HG02588 (cell line): ENCODE data around the gene PSMB11.
"Not testable (repeated sequence)": the region's sequence is repeated elsewhere in the genome, so short reads cannot be mapped to it uniquely, and the experiment has no call there.

ENCODE experiments used
- ATAC-seq: cut with Tn5 transposase; IDR thresholded peaks from one replicate; pipeline ENCODE4 v1.9.1; 2021; ENCODE audit warnings: mild to moderate bottlenecking, moderate library complexity; ENCODE audit not compliant: unreplicated experiment

Gene PSMB11

DNA sequence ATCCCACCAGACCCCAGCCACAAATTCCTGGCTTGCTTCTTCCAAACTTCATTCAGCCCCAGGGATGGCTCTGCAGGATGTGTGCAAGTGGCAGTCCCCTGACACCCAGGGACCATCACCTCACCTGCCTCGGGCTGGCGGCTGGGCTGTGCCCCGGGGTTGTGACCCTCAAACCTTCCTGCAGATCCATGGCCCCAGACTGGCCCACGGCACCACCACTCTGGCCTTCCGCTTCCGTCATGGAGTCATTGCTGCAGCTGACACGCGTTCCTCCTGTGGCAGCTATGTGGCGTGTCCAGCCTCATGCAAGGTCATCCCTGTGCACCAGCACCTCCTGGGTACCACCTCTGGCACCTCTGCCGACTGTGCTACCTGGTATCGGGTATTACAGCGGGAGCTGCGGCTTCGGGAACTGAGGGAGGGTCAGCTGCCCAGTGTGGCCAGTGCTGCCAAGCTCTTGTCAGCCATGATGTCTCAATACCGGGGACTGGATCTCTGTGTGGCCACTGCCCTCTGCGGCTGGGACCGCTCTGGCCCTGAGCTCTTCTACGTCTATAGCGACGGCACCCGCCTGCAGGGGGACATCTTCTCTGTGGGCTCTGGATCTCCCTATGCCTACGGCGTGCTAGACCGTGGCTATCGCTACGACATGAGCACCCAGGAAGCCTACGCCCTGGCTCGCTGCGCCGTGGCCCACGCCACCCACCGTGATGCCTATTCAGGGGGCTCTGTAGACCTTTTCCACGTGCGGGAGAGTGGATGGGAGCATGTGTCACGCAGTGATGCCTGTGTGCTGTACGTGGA lies at the start of gene PSMB11:
Gene PSMB11 (plus strand): TSS at position 51 of the 804 bp plus-strand sequence. CDS start 14 bp downstream, at position 65.
- ATAC-seq, result no peak

DNA sequence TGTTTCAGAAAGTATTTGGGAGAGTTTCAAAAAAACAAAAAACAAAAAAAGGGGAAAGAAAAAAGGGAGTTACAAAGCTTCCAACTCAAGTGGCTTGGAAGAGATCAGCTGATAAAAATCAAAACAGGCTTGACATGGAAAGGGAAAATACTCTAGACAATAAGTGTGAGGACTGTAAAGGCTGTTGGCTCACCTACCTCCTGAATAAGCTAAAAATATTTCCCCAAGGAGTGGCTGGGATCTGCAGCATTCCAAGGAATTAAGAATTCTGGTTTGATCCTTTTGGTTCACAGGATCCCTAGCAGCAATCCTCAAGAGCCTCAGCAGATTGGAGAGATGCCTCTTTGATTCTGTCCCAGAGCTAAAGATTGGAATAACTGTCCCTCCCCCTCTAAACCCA lies 48.5 kb upstream of the PSMB11 start:
- ATAC-seq, result no peak

DNA sequence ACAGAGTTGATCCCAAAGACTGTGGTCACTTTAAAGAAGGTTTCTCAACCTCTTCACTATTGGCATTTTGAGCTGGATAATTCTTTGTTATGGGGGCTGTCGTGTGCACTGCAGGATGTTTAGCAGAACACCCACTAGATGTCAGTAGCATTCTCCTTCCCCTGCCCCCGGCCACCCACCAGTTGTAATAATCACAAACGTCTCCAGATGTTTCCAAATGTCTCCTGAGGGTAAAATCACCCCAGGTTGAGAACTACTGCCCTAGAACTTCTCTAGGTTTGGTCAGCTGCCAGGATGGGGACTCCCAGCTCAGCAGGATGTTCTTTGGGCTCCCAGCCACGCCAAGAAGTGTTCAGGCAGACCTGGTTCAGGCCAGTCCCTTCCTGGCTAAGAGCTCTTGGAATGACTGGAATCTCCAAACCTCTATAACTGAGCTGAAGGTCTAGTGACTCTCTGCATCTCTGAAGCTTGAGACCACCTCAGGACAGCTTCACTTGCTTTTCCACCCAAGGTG lies 47.2 kb upstream of the PSMB11 start:
- no peak for ATAC-seq

DNA sequence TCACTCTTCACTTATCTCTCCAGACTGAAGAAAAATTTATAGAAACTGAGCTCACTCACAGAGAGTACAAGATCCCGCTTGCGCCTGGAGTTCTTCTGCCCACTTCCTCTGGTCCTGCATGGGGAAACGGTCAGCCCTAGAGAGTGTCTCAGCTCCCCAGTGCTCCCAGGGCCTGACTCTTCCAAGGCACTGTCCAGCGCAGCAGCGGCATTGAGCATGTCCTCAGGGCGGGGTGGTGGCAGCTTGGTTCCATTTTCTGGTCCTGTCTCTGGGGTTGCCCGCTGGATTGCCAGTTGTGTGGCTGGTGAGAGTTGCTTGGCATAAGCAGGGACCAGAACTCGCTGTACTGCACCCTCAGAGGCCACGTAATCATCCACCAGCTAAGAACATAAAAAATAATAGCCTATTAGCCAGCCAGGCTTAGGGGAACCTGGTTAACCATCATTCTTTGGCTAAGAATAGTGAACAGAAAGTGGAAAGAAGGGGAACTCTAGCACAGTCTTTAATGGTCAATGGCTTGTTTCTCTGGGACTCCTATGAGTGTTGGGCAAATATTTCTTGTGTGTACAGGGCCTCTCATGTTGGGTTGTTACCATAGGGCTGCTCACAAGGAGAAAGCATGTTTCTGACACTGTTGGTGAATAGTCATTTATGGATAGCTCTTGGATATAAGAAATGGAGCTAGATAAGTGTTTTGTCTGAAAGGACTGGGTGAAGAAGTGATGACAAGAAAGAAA lies 46.0 kb upstream of the PSMB11 start:
- ATAC-seq, result no peak

DNA sequence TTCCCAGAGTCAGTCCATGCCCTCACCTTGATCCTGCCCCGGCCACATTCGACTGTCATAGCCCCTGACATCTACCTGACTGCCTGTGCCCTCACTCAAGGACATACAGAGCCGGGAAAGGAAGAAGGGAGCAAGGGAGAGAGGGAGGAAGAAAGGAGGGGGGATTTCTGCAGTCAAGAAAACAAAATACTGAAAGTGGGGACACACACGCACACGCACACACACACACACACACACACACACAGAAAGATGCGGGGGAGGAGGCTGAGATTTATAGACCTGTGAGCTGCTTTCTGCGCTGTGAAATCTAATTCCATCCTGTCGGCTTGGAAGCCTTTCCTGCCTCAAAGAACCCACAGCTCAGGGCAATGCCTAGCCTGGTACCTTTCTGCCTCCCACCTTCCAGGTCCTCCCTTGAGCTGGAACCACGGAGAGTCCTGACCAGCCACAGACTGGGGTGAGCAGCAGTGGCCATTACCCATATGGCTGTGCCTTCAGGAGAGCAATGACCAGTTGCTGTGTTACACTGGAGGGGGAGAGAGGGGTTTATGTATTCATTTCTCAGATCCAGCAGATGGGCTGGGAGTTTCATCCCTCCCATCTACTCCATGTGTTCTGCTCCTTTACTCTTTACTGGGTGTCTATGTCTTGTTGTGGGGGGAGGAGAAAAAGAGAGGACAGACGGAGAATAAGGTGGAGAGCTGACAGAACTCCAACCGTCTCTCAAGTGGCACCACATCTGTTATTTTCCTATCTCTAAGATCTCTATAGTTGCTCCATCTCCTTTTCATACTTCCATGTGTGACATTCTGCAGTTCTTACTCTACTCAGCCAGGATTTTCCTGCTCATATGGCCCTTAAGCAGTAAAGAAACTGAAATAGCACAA lies 45.0 kb upstream of the PSMB11 start:
- no peak for ATAC-seq

GRCh38 chr14:22997676-22998323 lies 44.2 kb upstream of the PSMB11 start:
- no peak for ATAC-seq

DNA sequence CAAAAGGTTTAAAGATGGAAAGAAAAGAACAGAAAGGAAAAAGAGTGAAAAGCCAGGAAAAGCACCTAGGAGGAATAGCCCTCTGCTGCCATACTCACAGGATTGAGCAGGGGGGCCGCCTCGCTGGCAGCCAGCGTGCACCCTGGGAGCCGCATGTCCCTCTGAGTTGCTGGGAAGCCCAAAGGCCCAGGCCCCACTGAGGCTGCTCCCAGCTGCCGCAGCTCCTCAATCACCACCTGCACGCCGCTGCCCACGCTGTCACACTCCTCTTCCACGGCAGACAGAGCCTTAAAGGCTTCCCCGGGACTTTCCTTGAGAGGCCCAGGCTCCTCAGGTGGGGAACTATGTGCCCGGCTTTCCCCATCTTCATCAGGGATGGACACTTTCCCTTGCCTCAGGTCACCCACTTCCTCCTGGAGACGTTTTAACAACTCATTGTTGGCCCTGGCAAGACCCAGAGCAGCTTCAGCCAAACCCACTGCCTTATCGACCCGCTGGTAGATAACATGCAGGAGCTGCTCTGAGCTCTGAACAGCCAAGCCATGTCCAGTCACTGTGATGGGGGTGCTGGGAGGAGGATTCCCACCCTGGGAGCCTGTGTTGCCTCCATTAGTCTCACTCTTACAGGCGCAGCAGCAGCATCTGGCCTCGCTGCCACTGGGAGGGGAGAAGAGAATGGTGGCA lies 43.5 kb upstream of the PSMB11 start:
- ATAC-seq, result no peak

DNA sequence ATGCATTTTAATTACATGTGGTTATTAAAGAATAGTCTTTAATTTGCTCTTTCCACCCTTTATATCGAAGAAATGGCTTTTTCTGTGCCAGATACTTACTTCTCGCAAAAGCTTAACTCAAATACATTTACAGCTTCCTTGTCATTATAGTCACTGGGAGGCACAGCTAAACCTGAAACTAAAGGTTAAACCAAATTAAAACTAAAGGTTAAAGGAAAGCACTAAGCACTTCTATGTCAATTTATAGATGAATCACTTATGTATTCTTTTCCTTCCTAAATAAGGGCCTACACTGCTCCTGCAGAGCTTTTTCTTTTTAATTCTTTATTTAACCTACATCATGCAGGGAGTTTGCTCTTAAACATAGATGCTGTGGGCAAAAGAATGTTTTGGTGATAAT lies 41.2 kb upstream of the PSMB11 start:
- ATAC-seq, result no peak

- no peak for ATAC-seq
Observed at GRCh38 chr14:23002592-23002991, 39.4 kb upstream of the PSMB11 start.

GRCh38 chr14:23004274-23004673 lies 37.7 kb upstream of the PSMB11 start:
- ATAC-seq, result not testable (repeated sequence)

DNA sequence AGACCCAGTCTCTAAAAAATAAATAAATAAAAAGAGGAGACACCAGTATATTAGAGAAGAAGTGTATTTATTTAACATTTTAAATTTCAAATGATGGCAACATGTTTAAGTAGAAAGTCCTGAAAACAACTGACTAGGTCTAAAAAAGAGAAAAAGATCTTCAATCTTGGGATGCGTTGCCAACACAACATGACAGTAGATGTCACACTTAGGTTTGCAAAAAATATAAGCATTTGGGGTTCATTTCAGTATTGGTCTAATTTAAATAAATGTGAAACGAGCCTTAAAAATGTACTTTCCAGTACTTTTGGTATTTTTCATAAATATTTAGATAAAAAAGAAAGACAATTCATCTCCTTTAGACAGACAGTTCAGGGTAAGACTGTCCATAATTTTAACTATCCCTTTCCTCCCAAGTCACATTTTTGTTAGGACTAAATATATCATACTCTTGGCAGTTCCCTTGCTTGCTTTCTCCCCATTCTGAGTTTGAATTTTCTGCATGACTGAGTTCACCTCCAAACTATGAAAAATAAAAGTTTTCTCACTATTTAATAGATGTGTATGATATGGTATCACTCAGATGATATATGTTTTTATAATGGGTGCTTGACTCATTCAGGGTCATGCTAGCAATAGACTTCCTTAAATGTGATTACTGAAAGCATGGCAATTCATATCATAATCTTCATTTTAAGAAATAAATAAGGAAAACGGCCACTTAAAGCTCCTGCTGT lies 36.4 kb upstream of the PSMB11 start:
- no peak for ATAC-seq

DNA sequence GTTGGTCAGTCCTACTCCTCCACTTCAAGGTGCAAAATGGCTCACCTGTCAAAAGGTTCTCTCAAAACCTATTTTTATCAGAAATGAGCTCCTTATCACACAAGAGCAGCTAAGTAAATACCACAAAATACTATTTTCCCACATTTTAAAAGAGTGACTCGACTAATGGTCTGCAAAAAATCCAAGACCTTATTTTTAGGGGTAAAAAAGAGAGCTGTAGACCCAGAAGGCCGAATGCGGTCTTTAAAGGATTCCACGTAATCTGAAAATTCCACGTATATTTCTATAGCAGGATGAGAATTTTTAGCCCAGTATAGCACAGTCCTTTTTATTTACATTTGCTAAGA lies 35.9 kb upstream of the PSMB11 start:
- no peak for ATAC-seq

DNA sequence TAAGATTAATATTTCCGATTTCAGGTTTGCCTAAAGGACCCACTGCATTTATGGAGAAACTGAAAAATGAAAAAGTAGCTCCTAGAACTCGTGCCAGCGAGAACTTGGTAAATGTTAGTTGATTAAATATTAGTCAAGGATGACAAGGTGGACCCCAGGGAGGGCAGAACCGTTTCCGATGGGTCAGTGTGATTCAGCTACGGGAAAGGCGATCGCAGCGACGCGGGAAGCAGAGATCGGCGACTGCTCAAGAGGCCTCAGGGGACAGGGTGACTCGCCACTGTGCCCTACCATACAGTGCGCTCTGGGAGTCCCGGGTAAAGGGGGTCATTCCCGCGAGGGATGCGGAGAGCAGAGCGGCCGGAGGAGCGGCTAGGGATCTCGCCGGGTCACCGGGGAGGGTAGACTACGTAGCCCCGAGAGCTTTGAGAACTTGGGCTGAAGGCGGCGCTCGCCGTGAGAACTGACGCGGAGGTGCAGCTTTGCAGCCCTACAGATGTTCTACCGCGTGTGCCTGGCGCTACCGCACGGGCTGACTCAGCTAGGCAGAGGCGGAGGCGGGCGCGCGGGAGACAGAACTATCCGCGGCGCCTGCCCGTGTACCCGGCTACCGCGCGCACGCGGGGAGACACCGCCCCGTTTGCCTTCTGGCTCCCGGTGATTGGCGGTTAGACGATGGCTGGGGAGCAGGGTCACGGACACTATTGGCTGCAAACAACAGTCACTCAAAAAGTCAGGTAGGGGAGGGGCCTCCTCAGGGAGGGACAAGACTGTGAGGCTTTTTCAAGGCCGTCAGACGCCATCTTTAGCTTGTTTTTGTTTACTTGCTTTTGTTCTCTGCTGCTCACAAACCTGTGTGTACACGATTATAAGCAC lies 35.2 kb upstream of the PSMB11 start:
- peak; percentile 94 for ATAC-seq

DNA sequence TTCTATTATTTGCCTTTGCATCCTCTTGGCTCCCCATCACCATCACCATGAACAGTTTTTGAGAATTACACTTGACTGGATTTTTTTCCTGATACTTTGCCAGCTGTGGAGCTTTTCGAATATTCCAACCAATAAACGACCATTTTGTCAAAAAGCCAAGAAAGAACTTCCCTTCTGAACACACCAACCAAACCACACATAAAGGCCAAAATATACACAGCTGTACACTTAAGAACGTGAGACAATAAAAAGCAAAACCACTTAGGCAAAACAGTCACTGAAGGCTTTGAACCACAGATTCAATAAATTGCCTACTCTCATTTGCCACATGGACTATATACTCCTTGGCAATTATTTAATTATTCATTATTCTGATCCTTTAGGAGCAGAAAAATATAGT lies 33.2 kb upstream of the PSMB11 start:
- no peak for ATAC-seq

DNA sequence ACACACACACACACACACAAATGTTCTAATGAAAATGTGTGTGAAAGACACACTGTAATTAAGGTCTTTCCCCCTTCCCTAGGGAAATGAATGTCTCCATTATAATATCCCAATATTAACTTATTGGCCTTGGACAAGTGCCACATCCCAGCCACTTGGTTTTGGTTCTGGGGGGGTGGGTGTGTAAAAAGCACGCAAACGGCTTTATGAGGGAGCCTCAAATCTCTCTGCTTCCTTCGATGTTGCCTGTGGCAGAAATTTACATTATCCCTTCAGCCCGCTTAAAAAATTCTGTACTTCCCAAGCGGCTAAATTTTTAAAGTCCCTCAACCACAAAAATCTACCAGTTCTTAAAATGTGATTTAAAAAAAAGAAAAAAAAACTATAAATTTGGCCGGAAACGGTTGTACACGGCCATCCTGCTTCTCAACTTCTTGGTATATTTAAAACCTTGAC lies 32.5 kb upstream of the PSMB11 start:
- ATAC-seq, result no peak

GRCh38 chr14:23009939-23010726 lies 31.9 kb upstream of the PSMB11 start, which contains the start of gene C14orf93:
TSS of gene C14orf93 (minus strand) at chr14:23010143. CDS start at chr14:22999023, 11,120 bp downstream.
- peak; percentile 42 for ATAC-seq

DNA sequence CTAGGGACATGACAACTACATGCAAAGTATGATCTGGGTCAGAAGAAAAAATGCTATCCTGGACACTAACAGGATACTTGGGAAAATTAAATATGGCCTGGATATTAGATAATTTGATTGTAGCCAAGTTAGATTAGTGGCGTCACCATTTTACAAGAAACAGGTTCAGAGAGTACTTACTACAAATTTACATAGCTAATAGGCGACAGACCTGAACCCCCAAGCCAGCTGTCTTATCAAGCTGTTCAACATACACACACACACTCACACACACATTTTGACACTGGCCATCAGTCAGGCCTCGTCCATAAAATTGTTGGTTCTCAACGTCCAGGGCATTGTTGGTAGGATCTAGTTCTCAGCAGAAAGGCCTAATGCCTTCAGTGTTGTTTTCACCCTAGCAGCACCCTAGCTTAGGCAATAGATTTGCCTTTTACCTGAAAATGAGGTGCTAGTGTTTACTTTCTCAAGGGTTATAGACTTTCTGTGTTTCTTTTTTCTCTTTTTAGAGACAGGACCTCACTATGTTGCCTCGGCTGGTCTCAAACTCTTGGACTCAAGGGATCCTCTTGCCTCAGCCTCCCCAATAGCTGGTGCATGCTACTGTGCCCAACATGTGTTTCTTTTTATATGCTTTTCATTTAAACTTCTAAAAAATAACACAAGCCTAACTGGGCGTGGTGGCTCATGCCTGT lies 28.8 kb upstream of the PSMB11 start:
- no peak for ATAC-seq
